Esophagus muscularis mucosa (tissue), 4 donors: Measurements from ENCODE around the gene ANKS1A. TPM values are rescaled to one million over a fixed set of nuclear protein-coding genes. Genes with fewer than 3 reads are reported as not detected.

Source experiments
- DNase-seq: peaks from one replicate; pipeline ENCODE4 v3.0.0-alpha.2; 2017; ENCODE audit errors: extremely low spot score
- H3K27ac ChIP-seq, 4 donors: fragments of 200-600 bp; sonication (generic); replicated peaks in 1 of 4; 1 replicate in 3 of 4; 2 replicates in 1 of 4; pipeline ENCODE4 v1.5.1; 2016 to 2019; ENCODE audit warnings: mild to moderate bottlenecking in 1 of 4
- H3K27me3 ChIP-seq, 4 donors: fragments of 200-600 bp; sonication (generic); one replicate each; pipeline versions ENCODE4 v1.5.1 to v1.6.0; 2016 to 2019
- H3K36me3 ChIP-seq, 4 donors: fragments of 200-600 bp; sonication (generic); one replicate each; pipeline ENCODE4 v1.5.1; 2016 to 2019
- H3K4me1 ChIP-seq, 4 donors: fragments of 200-600 bp; sonication (generic); one replicate each; pipeline ENCODE4 v1.5.1; 2016 to 2019
- H3K4me3 ChIP-seq, 4 donors: fragments of 200-600 bp; sonication (generic); 1 replicate in 2 of 4; 2 replicates in 2 of 4; pipeline ENCODE4 v1.5.1; 2016 to 2019; ENCODE audit warnings: mild to moderate bottlenecking in 4 of 4, moderate library complexity in 1 of 4
- H3K9me3 ChIP-seq, 4 donors: fragments of 200-600 bp; sonication (generic); 1 replicate in 3 of 4; 2 replicates in 1 of 4; pipeline ENCODE4 v1.5.1; 2016 to 2019
- EP300 ChIP-seq: sonication (generic); formaldehyde crosslinking; IDR thresholded peaks from one replicate; pipeline ENCODE4 v1.6.1; 2017; ENCODE audit warnings: antibody characterized with exemption
- POLR2A ChIP-seq: fragments of 450-650 bp; IDR thresholded peaks from one replicate; pipeline ENCODE4 v1.6.1; 2017; ENCODE audit warnings: antibody characterized with exemption, moderate library complexity, mild to moderate bottlenecking, low read depth
- POLR2AphosphoS5 ChIP-seq, 2 donors: sonication (generic); formaldehyde crosslinking; IDR thresholded peaks; one replicate each; pipeline ENCODE4 v1.6.1; 2017; ENCODE audit warnings: antibody characterized with exemption in 2 of 2
- WGBS: methylation state at CpG from one replicate; pipeline ENCODE4 v1.1.5; 2018; 5-methylcytosine and 5-hydroxymethylcytosine counted together
- intact Hi-C: fragments of 100-400 bp; cut with DNase I; formaldehyde crosslinking; loops from one replicate; pipeline ENCODE4 v1.15.1; 2023
- total RNA-seq, 4 donors: library from RNA; depleted of rRNA; stranded (reverse); fragments of >200 nt; gene quantifications; one replicate each; pipeline versions ENCODE4 v1.1.0 to v1.2.1, GENCODE V29; 2016
- TF ChIP-seq, protein P1 (sequence below), 3 experiments: fragments of 200-600 bp in 2 of 3; fragments of 450-650 bp in 1 of 3; sonication (generic) in 2 of 3; IDR thresholded peaks; one replicate each; pipeline ENCODE4 v1.5.1; 2017 to 2019; ENCODE audit warnings: antibody characterized with exemption in 3 of 3, mild to moderate bottlenecking in 2 of 3, moderate library complexity in 1 of 3

Gene ANKS1A
- total RNA-seq, 4 donors from 2014 or later: 68.3 to 132 (median 98.7) TPM

DNA sequence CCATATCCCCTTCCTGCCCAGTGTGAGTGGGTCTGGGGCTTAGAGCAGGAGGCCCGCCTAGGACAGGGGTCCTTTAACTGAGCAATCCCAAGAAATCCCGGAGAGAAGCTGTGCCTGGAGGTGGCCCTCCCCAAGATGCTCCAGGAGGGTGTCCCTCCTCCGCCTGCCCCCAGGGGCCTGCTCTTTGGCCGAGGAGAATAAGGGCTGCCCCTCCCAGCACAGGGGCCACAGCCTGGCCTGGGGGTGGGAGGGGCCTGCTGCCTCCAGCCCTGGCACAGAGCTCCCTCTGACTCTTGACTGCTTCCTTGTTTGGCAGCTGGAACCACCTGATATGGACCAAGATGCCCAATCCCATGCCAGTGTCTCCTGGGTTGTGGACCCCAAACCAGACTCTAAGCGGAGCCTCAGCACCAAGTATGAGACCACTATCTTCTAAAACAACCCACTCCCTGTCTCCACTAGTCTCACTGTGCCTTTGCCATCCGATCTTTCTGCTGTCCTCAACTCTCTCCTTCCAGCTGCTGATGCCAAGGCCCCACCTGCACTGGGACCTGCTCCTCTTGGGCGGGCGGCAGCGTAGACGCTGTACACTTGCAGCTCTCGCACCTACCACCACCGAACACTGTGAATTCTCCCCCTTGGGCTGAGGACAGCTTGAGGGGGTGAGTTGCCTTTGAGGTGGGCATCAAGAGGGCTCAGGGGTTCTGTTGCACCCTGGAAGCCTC lies 197.7 kb downstream of the ANKS1A start:
- peaks cover 20 to 96% (median 87%) of the 10 kb centered on the region in 4 donors for H3K4me1 ChIP-seq
- TF ChIP-seq POLR2A (no peak), POLR2AphosphoS5 (IDR thresholded peaks at IDR 0.05) (no peak), EP300 (no peak)
- TF ChIP-seq, protein P1, sequence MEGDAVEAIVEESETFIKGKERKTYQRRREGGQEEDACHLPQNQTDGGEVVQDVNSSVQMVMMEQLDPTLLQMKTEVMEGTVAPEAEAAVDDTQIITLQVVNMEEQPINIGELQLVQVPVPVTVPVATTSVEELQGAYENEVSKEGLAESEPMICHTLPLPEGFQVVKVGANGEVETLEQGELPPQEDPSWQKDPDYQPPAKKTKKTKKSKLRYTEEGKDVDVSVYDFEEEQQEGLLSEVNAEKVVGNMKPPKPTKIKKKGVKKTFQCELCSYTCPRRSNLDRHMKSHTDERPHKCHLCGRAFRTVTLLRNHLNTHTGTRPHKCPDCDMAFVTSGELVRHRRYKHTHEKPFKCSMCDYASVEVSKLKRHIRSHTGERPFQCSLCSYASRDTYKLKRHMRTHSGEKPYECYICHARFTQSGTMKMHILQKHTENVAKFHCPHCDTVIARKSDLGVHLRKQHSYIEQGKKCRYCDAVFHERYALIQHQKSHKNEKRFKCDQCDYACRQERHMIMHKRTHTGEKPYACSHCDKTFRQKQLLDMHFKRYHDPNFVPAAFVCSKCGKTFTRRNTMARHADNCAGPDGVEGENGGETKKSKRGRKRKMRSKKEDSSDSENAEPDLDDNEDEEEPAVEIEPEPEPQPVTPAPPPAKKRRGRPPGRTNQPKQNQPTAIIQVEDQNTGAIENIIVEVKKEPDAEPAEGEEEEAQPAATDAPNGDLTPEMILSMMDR (IDR thresholded peaks at IDR 0.05): no peak
- H3K27ac ChIP-seq: peak overlapping the region; percentile 50 to 77 (median 69)

DNA sequence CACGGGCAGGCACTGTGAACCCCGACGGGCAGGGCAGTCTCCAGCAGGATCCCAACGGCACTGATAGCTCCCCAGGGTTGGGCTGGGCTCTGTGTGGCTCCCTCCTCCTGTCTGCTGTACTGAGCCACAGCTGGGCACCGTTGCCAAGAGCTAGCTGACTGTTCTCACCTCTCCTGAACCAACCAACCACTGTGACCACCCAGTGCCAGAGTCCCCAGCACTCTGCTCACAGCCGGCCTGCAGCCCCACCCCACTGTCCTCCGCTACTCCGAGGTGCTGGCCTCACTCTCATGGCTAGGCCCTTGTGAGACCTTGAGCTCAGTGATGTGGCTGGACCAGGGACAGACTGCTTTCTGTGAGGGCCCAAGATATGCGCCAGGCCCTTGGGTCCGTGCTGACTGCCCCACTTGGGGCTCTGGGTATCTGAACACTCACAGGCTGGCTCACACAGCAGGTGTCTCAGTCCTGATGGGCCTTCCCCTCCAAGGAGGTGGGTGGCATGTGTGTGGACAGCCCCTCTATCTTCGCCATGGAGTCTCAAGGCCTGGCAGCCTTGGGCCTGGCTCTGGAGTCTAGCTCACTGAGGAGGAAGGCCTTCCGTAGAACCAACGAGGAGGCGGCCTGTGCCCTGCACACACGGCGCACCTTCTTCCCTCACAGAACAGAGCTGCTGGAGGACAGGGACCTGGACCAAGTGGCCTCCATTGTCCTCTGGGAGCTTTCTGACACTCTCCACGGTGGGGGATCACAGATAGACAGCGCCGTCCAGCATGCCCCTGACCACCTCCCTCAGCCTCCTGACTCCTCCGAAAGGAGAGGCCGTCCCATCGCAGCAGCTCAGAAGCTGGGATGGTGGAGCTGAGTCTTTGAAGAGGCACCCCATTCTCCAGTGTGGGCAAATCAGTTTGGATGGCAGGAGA lies 198.6 kb downstream of the ANKS1A start:
- H3K27ac ChIP-seq: peak overlapping the region; percentile 50 to 77 (median 69)
- H3K4me1 ChIP-seq: peaks cover 19 to 96% (median 87%) of the 10 kb centered on the region in 4 donors
- H3K4me3 ChIP-seq: no peak overlapping the region
- DNase-seq: no peak
- 85% methylated on average over 15 of the region's 22 CpGs for WGBS
- H3K27me3 ChIP-seq: no peaks in the 10 kb centered on the region
- no peak for TF ChIP-seq EP300
- peak in 1 of 2 donors; percentile 9 for TF ChIP-seq POLR2AphosphoS5 (IDR thresholded peaks at IDR 0.05)
- peaks cover 66 to 90% (median 82%) of the 10 kb centered on the region in 4 donors for H3K36me3 ChIP-seq
- intact Hi-C loops: no loop called here
- H3K9me3 ChIP-seq: no peaks in the 10 kb centered on the region

More for the DNA sequence above, 197.7 kb downstream of the ANKS1A start:
- Histone ChIP-seq H3K36me3 (peaks cover 74 to 98% (median 91%) of the 10 kb centered on the region in 4 donors), H3K4me3 (no peak overlapping the region), H3K9me3 (no peaks in the 10 kb centered on the region), H3K27me3 (no peaks in the 10 kb centered on the region)
- intact Hi-C loops: no loop called here
- no peak for DNase-seq
- whole genome bisulfite sequencing: 93% methylated on average over 6 of the region's 12 CpGs

DNA sequence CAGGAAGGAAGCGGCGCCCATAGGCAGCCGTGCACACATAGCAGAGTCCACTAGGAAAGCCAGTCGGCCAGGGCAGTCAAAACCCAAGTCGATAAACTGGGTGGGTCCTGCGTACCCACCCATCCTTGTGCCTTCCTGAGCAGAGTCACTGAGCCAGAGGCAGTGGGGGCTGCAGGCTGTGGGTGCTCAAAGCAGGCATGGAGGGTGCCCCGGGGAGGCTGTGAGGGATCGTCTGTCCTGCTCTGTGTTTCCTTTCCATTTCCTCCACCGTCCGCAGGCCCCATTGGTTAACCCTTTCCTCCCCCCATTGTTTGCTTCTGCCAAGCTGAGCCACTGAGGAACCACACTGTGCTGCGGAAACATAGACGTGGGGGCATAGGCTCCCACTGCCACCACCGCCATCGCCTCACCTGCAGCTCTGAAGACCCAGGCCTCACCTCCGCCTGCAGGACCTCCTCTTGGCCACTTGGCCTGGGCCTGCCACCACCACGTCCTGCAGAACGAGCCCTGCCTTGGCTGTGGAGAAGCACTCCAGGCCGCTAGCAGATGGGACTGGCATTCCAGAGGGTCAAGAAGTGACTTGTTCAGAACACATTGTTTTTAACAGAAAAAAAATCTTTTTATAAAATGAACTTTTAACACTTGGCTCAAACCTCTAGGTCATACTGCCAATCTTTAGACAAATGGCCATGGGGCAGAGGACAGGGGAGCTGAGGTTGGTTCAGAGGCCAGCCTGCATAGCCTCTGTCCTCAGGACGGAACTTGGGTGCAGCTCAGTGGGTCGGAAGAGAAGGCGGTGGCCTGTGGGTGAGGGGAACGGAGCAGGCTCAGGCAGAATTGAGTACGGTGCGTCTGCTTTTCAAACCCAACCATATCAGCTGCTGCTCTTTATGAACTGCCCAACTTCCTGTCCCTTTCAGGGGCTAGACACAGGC lies 199.5 kb downstream of the ANKS1A start:
- H3K27me3 ChIP-seq: no peaks in the 10 kb centered on the region
- no peaks in the 10 kb centered on the region for H3K9me3 ChIP-seq
- H3K27ac ChIP-seq: peak overlapping the region; percentile 50 to 77 (median 69)
- DNase-seq: no peak
- WGBS: 89% methylated on average over 14 of the region's 24 CpGs
- H3K36me3 ChIP-seq: peaks cover 56 to 80% (median 73%) of the 10 kb centered on the region in 4 donors
- H3K4me3 ChIP-seq: no peak overlapping the region
- TF ChIP-seq, protein P1 (IDR thresholded peaks at IDR 0.05): peak in 1 of 3 experiments; percentile 14
- TF ChIP-seq POLR2A: no peak
- H3K4me1 ChIP-seq: peaks cover 27 to 96% (median 87%) of the 10 kb centered on the region in 4 donors
- intact Hi-C loops: no loop called here

DNA sequence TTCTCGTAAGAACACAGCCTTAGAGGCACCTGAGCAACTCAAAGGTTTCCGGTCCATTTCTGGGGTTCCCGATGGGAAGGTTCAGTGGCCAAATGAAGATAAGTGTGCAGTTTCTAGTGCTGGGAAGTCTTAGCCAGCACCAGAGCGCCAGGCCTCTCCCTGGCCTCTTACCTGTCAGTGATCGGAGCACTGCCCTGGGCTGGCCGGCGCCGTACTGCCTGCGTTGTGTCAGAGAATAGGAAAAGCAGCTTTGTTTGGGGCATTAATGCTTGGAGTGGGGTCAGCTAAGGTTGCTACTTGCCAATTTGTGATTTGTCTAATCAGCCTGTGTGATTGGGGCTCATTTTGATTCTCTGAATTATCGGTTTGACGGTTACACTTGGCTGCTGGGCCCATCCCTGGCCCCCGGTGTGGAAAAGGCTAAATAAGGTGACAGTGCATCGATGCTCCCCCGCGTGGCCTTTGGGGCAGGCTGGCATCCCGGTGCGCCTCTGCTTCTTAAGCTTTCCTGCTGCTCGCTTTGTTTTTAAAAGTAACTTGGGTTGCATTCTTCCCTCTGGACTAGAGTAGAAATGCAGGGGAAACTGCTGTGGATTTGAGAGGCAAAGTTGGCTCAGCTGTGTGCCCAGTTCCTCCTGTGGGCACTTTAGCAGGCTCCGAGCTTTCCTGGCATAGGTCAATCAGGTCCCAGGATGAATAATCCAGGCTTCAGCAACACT lies 200.3 kb downstream of the ANKS1A start:
- WGBS: 77% methylated on average over 17 of the region's 19 CpGs
- no peak for DNase-seq
- H3K27ac ChIP-seq: peak overlapping the region; percentile 50 to 77 (median 69)
- no peaks in the 10 kb centered on the region for H3K9me3 ChIP-seq
- no peak overlapping the region for H3K4me3 ChIP-seq
- H3K36me3 ChIP-seq: peaks cover 48 to 72% (median 65%) of the 10 kb centered on the region in 4 donors
- H3K4me1 ChIP-seq: peaks cover 30 to 95% (median 85%) of the 10 kb centered on the region in 4 donors
- intact Hi-C loops: no loop called here
- TF ChIP-seq POLR2AphosphoS5 (IDR thresholded peaks at IDR 0.05) (no peak), EP300 (no peak), POLR2A (no peak)
- TF ChIP-seq, protein P1 (IDR thresholded peaks at IDR 0.05): no peak
- no peaks in the 10 kb centered on the region for H3K27me3 ChIP-seq
